MM.1S (cell line): ENCODE measurements around the gene LBX2.

Source experiments
- DNase-seq: peaks from one replicate; pipeline ENCODE4 v3.0.0-alpha.2; 2015
- H2AFZ ChIP-seq: fragments of 300-600 bp; sonication (generic); 2 replicates; pipeline ENCODE4 v1.6.0; 2016; ENCODE audit warnings: antibody characterized with exemption, low read length
- H3F3A ChIP-seq: fragments of 300-600 bp; sonication (generic); 2 replicates; pipeline ENCODE4 v1.6.1; 2016; ENCODE audit warnings: mild to moderate bottlenecking, antibody characterized with exemption, low read length, moderate library complexity, mixed read lengths; ENCODE audit not compliant: insufficient read depth
- H3K27ac ChIP-seq: fragments of 300-600 bp; sonication (generic); 2 replicates; pipeline ENCODE4 v1.5.1; 2016; ENCODE audit warnings: mild to moderate bottlenecking, low read length
- H3K27me3 ChIP-seq: fragments of 300-600 bp; sonication (generic); replicated peaks from 2 replicates; pipeline ENCODE4 v1.6.0; 2016; ENCODE audit warnings: low read length; ENCODE audit not compliant: insufficient read depth
- H3K36me3 ChIP-seq: fragments of 300-600 bp; sonication (generic); replicated peaks from 2 replicates; pipeline ENCODE4 v1.6.1; 2016; ENCODE audit warnings: mild to moderate bottlenecking, low read length, mixed read lengths; ENCODE audit not compliant: insufficient read depth
- H3K4me1 ChIP-seq: fragments of 300-600 bp; sonication (generic); 2 replicates; pipeline ENCODE4 v1.6.1; 2016; ENCODE audit warnings: low read length, mixed read lengths
- H3K4me2 ChIP-seq: fragments of 300-600 bp; sonication (generic); 2 replicates; pipeline ENCODE4 v1.6.0; 2016; ENCODE audit warnings: low read depth, low read length
- H3K4me3 ChIP-seq: fragments of 300-600 bp; sonication (generic); 2 replicates; pipeline ENCODE4 v1.5.1; 2016; ENCODE audit warnings: low read length, mixed read lengths
- H3K79me2 ChIP-seq: fragments of 300-600 bp; sonication (generic); 2 replicates; pipeline ENCODE4 v1.6.1; 2016; ENCODE audit warnings: mixed run types, low read length, mixed read lengths
- H3K9ac ChIP-seq: fragments of 300-600 bp; sonication (generic); 2 replicates; pipeline ENCODE4 v1.6.1; 2016; ENCODE audit warnings: low read length, mixed read lengths
- H3K9me2 ChIP-seq: fragments of 300-600 bp; sonication (generic); replicated peaks from 2 replicates; pipeline ENCODE4 v1.6.1; 2016; ENCODE audit warnings: mild to moderate bottlenecking, low read length, mixed read lengths; ENCODE audit not compliant: insufficient read depth
- H3K9me3 ChIP-seq: fragments of 300-600 bp; sonication (generic); replicated peaks from 2 replicates; pipeline ENCODE4 v1.6.1; 2016; ENCODE audit warnings: mild to moderate bottlenecking, low read length, mixed read lengths; ENCODE audit not compliant: insufficient read depth
- H4K20me1 ChIP-seq: fragments of 300-600 bp; sonication (generic); 2 replicates; pipeline ENCODE4 v1.6.1; 2016; ENCODE audit warnings: mild to moderate bottlenecking, low read length, moderate library complexity, mixed read lengths; ENCODE audit not compliant: insufficient read depth
- CTCF ChIP-seq: fragments of 300-600 bp; sonication (generic); IDR thresholded peaks from 2 replicates; pipeline ENCODE4 v1.5.1; 2016; ENCODE audit warnings: antibody characterized with exemption, low read length, mixed read lengths
- EZH2 ChIP-seq: fragments of 300-600 bp; sonication (generic); optimal IDR thresholded peaks from 2 replicates; pipeline ENCODE3; 2017; ENCODE audit warnings: low read depth, mild to moderate bottlenecking, antibody characterized with exemption, low read length, mixed read lengths
- EZH2phosphoT487 ChIP-seq: fragments of 300-600 bp; sonication (generic); IDR thresholded peaks from 2 replicates; pipeline ENCODE4 v1.6.1; 2018; ENCODE audit warnings: antibody characterized with exemption, low read length

LBX2 gene

GRCh38 chr2:74524005-74524404 lies 24.6 kb upstream of the LBX2 start:
- peaks cover 24% of the 10 kb centered on the region for H3K27me3 ChIP-seq
- H3K36me3 ChIP-seq, result peaks cover 11% of the 10 kb centered on the region
- TF ChIP-seq CTCF (no peak), EZH2 (no peak), EZH2phosphoT487 (no peak)
- H3K4me2 ChIP-seq, result no peak overlapping the region
- peaks cover 8% of the 10 kb centered on the region for H3K4me1 ChIP-seq
- H3K27ac ChIP-seq, result no peak overlapping the region
- no peak overlapping the region for H3K4me3 ChIP-seq
- H3F3A ChIP-seq, result peaks cover 13% of the 10 kb centered on the region; the same call in 1 of the 2 replicates
- no peak for DNase-seq
- no peak overlapping the region for H3K9ac ChIP-seq
- no peaks in the 10 kb centered on the region for H4K20me1 ChIP-seq
- H3K9me2 ChIP-seq, result no peaks in the 10 kb centered on the region
- H3K9me3 ChIP-seq, result no peaks in the 10 kb centered on the region
- H3K79me2 ChIP-seq, result peaks cover 20% of the 10 kb centered on the region
- no peak overlapping the region for H2AFZ ChIP-seq

- DNase-seq, result no peak
- H3K4me2 ChIP-seq, result no peak overlapping the region
These were observed 23.1 kb upstream of the LBX2 start for GRCh38 chr2:74522516-74522915.

GRCh38 chr2:74516650-74517049 lies 17.2 kb upstream of the LBX2 start:
- no peak for TF ChIP-seq EZH2phosphoT487
- TF ChIP-seq EZH2, result no peak
- TF ChIP-seq CTCF, result no peak
- Histone ChIP-seq H3K4me1 (peaks cover 4% of the 10 kb centered on the region; the same call in 1 of the 2 replicates), H3K4me2 (no peak overlapping the region), H3K27ac (no peak overlapping the region), H3K36me3 (no peaks in the 10 kb centered on the region), H3K4me3 (no peak overlapping the region), H3F3A (no peaks in the 10 kb centered on the region), H2AFZ (no peak overlapping the region), H3K9me3 (no peaks in the 10 kb centered on the region), H3K27me3 (peaks cover 79% of the 10 kb centered on the region), H3K9ac (no peak overlapping the region), H4K20me1 (no peaks in the 10 kb centered on the region), H3K9me2 (no peaks in the 10 kb centered on the region), H3K79me2 (no peaks in the 10 kb centered on the region)
- no peak for DNase-seq

More at GRCh38 chr2:74522516-74522915, 23.1 kb upstream of the LBX2 start:
- no peak overlapping the region for H3K27ac ChIP-seq
- H3K36me3 ChIP-seq, result peaks cover 11% of the 10 kb centered on the region
- H3K9me2 ChIP-seq, result no peaks in the 10 kb centered on the region
- H3K4me3 ChIP-seq, result no peak overlapping the region
- no peaks in the 10 kb centered on the region for H4K20me1 ChIP-seq
- no peaks in the 10 kb centered on the region for H3K9me3 ChIP-seq
- no peak overlapping the region for H2AFZ ChIP-seq
- TF ChIP-seq EZH2 (no peak), CTCF (no peak), EZH2phosphoT487 (no peak)
- H3K79me2 ChIP-seq, result peaks cover 5% of the 10 kb centered on the region
- H3K9ac ChIP-seq, result no peak overlapping the region
- H3K4me1 ChIP-seq, result no peaks in the 10 kb centered on the region
- peaks cover 12% of the 10 kb centered on the region; the same call in 1 of the 2 replicates for H3F3A ChIP-seq
- peaks cover 38% of the 10 kb centered on the region for H3K27me3 ChIP-seq
